Pancreas (tissue), 10 donors: Measurements from ENCODE around the gene GRM7. TPM values are rescaled to one million over a fixed set of nuclear protein-coding genes. Genes with fewer than 3 reads are reported as not detected.

Experiments
- ATAC-seq, 4 donors: fragments of 200-7000 bp; cut with Tn5 transposase; one replicate each; pipeline versions ENCODE4 v1.8.0 to v1.9.1; 2020; ENCODE audit warnings: mild to moderate bottlenecking in 4 of 4, moderate library complexity in 4 of 4
- DNase-seq, 6 donors: peaks; one replicate each; pipeline ENCODE4 v3.0.0-alpha.2; 2020
- FAIRE-seq: peaks from 2 replicates; lab custom pipeline; 2012; peaks lifted over from hg19 to GRCh38; lab: Jason Lieb, UNC
- H3K27ac ChIP-seq, 4 donors: fragments of 200-600 bp; sonication (generic); 1 replicate in 3 of 4; 2 replicates in 1 of 4; pipeline versions ENCODE4 v1.5.0 to v1.8.0; 2020
- H3K27me3 ChIP-seq, 4 donors: fragments of 200-600 bp; one replicate each; pipeline ENCODE4 v1.8.0; 2021
- H3K36me3 ChIP-seq, 3 donors: fragments of 200-600 bp; sonication (generic) in 1 of 3; one replicate each; pipeline versions ENCODE4 v1.5.0 to v1.8.0; 2020 to 2021
- H3K4me1 ChIP-seq, 3 donors: fragments of 200-600 bp; one replicate each; pipeline ENCODE4 v1.8.0; 2021
- H3K4me3 ChIP-seq, 4 donors: fragments of 200-600 bp; sonication (generic) in 2 of 4; one replicate each; pipeline versions ENCODE4 v1.5.0 to v1.8.0; 2020 to 2021
- H3K9me3 ChIP-seq, 4 donors: fragments of 200-600 bp; one replicate each; pipeline ENCODE4 v1.8.0; 2021
- WGBS, 2 donors: extraction: QIAGEN DNeasy Blood & Tissue Kit; methylation state at CpG; one replicate each; pipeline ENCODE4 v1.1.7; 2013; 5-methylcytosine and 5-hydroxymethylcytosine counted together
- intact Hi-C, 3 donors: fragments of 100-400 bp; cut with DNase I; formaldehyde crosslinking; loops; one replicate each; pipeline versions ENCODE4 v1.11.1 to v1.14.2; 2022
- polyA plus RNA-seq, 2 donors: library from polyadenylated mRNA; stranded (reverse); fragments of 200-250 nt; gene quantifications; one replicate each; pipeline ENCODE4 v1.2.3, GENCODE V29; 2013
- total RNA-seq, 6 donors: library from RNA; stranded (reverse); fragmentation: NEBNext Ultra II Directional in 4 of 6; extraction: Animal tissue kit (Norgen Biotek cat#: 25700) in 4 of 6; gene quantifications; one replicate each; pipeline versions ENCODE4 v1.2.1 to v1.2.4, GENCODE V29; 2021 to 2023
- TF ChIP-seq, protein P1 (sequence below), 4 donors: fragments of 200-600 bp; sonication (generic) in 3 of 4; IDR thresholded peaks; one replicate each; pipeline versions ENCODE4 v1.5.0 to v1.8.0; 2021; ENCODE audit warnings: antibody characterized with exemption in 4 of 4
- donor health status: healthy with polysubstance abuse.
- donor health status: DM: no; HTN: no; CAD: no; lungs with moderate emphysema.
- donor health status: DM: no; HTN: no; CAD: no.
- donor health status: control.
- donor health status: control.
- donor health status: Bipolar disorder and iron deficiency.
- donor health status: DM: yes; HTN: yes; CAD: no.
- donor health status: DM: no; HTN: no; CAD: no.
- donor health status: DM: no; HTN: no; CAD: no.
- donor health status: DM: yes; HTN: yes; CAD: no.

The GRM7 gene
- total and polyA plus RNA-seq, 8 donors: 0.03 to 0.28 (median 0.18) TPM; not detected in 4

DNA sequence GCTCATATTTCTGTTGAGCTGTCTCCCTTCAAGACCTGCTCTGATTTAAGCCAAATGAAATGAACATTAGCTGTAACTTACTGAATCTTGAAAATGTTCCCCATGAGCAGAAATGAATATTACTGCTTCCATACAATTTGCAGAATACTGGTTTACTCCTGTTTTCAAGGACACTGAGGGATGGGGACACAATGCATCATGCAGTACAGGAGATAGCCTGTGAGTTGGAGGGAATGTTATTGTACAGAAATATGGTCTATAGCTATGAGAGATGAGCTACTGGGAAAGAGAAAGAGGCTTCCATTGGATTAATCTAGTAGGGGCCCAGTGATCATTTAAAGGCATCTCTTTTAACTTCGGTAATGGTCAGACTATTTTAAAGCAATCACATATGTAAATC, 798.2 kb downstream of the GRM7 start:
- no peaks in the 10 kb centered on the region for H3K4me1 ChIP-seq
- no peak overlapping the region for H3K4me3 ChIP-seq
- intact Hi-C loops: no loop called here
- DNase-seq (no peak), FAIRE-seq (no peak), ATAC-seq (no peak)
- no peak overlapping the region for H3K27ac ChIP-seq
- TF ChIP-seq, protein P1, sequence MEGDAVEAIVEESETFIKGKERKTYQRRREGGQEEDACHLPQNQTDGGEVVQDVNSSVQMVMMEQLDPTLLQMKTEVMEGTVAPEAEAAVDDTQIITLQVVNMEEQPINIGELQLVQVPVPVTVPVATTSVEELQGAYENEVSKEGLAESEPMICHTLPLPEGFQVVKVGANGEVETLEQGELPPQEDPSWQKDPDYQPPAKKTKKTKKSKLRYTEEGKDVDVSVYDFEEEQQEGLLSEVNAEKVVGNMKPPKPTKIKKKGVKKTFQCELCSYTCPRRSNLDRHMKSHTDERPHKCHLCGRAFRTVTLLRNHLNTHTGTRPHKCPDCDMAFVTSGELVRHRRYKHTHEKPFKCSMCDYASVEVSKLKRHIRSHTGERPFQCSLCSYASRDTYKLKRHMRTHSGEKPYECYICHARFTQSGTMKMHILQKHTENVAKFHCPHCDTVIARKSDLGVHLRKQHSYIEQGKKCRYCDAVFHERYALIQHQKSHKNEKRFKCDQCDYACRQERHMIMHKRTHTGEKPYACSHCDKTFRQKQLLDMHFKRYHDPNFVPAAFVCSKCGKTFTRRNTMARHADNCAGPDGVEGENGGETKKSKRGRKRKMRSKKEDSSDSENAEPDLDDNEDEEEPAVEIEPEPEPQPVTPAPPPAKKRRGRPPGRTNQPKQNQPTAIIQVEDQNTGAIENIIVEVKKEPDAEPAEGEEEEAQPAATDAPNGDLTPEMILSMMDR (IDR thresholded peaks at IDR 0.05): no peak
- WGBS, 2 donors: 78 to 87% methylated on average over 1 of the region's 1 CpG
- no peaks in the 10 kb centered on the region for H3K9me3 ChIP-seq
- no peaks in the 10 kb centered on the region for H3K36me3 ChIP-seq
- no peaks in the 10 kb centered on the region for H3K27me3 ChIP-seq

DNA sequence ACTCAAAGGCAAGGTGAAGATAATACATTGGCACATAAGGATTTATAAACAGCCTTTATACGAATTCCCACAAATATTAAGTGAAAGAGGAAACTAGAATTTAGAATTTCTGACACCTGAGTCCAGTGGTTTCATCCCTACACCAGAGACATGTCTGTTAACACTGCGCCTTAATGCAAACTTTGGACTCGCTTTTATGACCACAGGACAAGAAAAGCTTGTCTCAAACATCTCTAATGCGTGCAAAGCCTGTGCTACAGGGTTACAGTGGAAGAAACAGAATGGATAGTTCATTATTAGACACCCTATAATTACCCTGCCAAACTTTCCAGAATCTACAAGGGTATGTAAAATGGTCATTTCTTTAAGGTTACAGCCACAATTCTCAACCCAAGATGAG, 802.9 kb downstream of the GRM7 start:
- DNase-seq (no peak), ATAC-seq (no peak), FAIRE-seq (no peak)
- Histone ChIP-seq H3K4me1 (no peaks in the 10 kb centered on the region), H3K36me3 (no peaks in the 10 kb centered on the region), H3K27ac (no peak overlapping the region), H3K27me3 (no peaks in the 10 kb centered on the region), H3K4me3 (no peak overlapping the region), H3K9me3 (no peaks in the 10 kb centered on the region)
- intact Hi-C loops: no loop called here
- TF ChIP-seq, protein P1 (IDR thresholded peaks at IDR 0.05): no peak
- WGBS, 2 donors: 74 to 78% methylated on average over 4 of the region's 4 CpGs

DNA sequence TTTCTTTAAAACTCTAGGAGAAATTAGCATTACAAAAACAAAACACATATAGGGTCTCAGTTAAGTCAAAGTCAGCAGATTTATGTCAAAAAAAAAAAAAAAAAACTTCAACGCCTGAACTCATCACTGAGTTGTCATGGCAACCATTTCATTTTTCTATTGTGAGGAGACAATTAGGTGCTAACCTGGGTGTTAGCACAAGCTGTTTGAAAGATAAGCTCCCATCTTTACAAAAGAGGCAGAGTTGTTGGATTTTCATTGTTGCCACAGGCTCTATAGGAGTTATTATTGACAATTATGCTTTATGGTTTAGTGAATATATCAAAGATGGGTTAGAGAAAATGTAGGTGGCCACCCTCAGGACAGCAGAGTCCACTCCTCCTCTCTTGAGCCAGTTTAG, 806.9 kb downstream of the GRM7 start:
- intact Hi-C loops: no loop called here
- DNase-seq (no peak), FAIRE-seq (no peak), ATAC-seq (no peak)
- TF ChIP-seq, protein P1 (IDR thresholded peaks at IDR 0.05): no peak
- Histone ChIP-seq H3K4me3 (no peak overlapping the region), H3K27me3 (no peaks in the 10 kb centered on the region), H3K36me3 (no peaks in the 10 kb centered on the region), H3K4me1 (no peaks in the 10 kb centered on the region), H3K9me3 (no peaks in the 10 kb centered on the region), H3K27ac (no peak overlapping the region)
- 36 to 55% methylated on average over 1 of the region's 1 CpG for WGBS, 2 donors

DNA sequence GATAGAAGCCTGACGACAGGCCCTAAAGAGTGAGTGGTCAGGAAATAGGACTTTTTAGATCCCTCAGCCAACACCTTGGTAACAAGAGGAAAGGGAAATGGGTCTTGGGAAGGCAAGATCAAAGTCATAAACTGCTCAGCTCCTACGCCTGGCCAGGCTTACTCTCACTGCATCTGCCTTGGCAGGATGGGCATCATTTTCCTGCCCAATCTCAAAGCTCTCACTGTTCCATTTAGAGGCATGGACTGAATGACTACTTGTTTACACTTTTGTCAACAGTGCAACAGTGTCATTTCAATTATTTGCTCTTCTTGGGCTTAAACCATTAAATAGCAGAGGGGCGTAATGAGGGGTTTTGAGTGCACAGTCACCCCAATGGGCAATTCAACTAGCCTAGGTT, 808.7 kb downstream of the GRM7 start:
- Histone ChIP-seq H3K27ac (no peak overlapping the region), H3K4me1 (no peaks in the 10 kb centered on the region), H3K4me3 (no peak overlapping the region), H3K27me3 (no peaks in the 10 kb centered on the region), H3K9me3 (no peaks in the 10 kb centered on the region), H3K36me3 (no peaks in the 10 kb centered on the region)
- no peak for DNase-seq
- no peak for FAIRE-seq
- 81 to 91% methylated on average over 3 of the region's 3 CpGs for WGBS, 2 donors
- TF ChIP-seq, protein P1 (IDR thresholded peaks at IDR 0.05): no peak
- no peak for ATAC-seq
- intact Hi-C loops: no loop called here

DNA sequence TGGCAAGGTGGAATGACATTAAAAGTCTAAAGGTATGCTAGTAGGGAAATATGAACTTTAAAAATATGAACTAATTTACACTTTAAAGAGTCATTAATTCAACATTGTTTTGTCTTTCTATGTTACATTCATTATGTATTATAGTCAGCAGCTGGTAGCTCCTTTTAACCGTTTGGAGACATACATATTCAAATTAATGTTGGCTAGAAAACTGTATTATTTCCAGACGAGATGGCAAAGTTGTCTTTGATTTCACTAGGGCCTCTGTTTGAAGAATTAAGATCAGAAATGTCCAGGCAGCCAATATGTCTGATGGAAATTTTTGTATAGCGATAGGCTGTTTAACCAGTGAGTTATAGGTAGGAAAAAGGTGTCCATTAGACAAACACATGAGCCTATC, 817.6 kb downstream of the GRM7 start:
- no peak overlapping the region for H3K27ac ChIP-seq
- H3K4me1 ChIP-seq: peaks cover 0 to 4% (median 0%) of the 10 kb centered on the region in 3 donors
- no peaks in the 10 kb centered on the region for H3K27me3 ChIP-seq
- no peaks in the 10 kb centered on the region for H3K9me3 ChIP-seq
- 70 to 81% methylated on average over 3 of the region's 3 CpGs for WGBS, 2 donors
- no peak for DNase-seq
- no peak for ATAC-seq
- H3K36me3 ChIP-seq: no peaks in the 10 kb centered on the region
- intact Hi-C loops: no loop called here
- FAIRE-seq: no peak
- no peak overlapping the region for H3K4me3 ChIP-seq
- TF ChIP-seq, protein P1 (IDR thresholded peaks at IDR 0.05): no peak
